ENCODE measurements around the gene ATP5F1D.
A peak's percentile ranks its signal among the peaks of the same experiment; 100 is the strongest.

Gene ATP5F1D

GRCh38 chr19:1211494-1212234 lies 29.9 kb upstream of the ATP5F1D start:
- peak overlapping the region; percentile 85 for H3K27ac ChIP-seq
- TF ChIP-seq CTCF (conservative IDR thresholded peaks at IDR 0.05), result no peak

GRCh38 chr19:1213391-1214286 lies 27.9 kb upstream of the ATP5F1D start:
- TF ChIP-seq CTCF (conservative IDR thresholded peaks at IDR 0.05), result no peak
- peak overlapping the region; percentile 85 for H3K27ac ChIP-seq

- H3K27ac ChIP-seq, result peak overlapping the region; percentile 85
These were observed 27.2 kb upstream of the ATP5F1D start for GRCh38 chr19:1214299-1214861.

GRCh38 chr19:1214862-1215731 lies 26.5 kb upstream of the ATP5F1D start:
- TF ChIP-seq CTCF (conservative IDR thresholded peaks at IDR 0.05), result no peak
- peak overlapping the region; percentile 85 for H3K27ac ChIP-seq

More at GRCh38 chr19:1214299-1214861, 27.2 kb upstream of the ATP5F1D start:
- TF ChIP-seq CTCF (conservative IDR thresholded peaks at IDR 0.05), result no peak

GRCh38 chr19:1216756-1217155 lies 24.8 kb upstream of the ATP5F1D start:
- no peak for TF ChIP-seq CTCF (conservative IDR thresholded peaks at IDR 0.05)
- H3K27ac ChIP-seq, result peak overlapping the region; percentile 20; the same call in 1 of the 2 replicates

GRCh38 chr19:1217366-1217765 lies 24.2 kb upstream of the ATP5F1D start:
- peak overlapping the region; percentile 20 for H3K27ac ChIP-seq
- no peak for TF ChIP-seq CTCF (conservative IDR thresholded peaks at IDR 0.05)
